Sciatic nerve (tissue), 2 donors: ENCODE data around the gene CFAP300. TPM values are rescaled to one million over a fixed set of nuclear protein-coding genes. Genes with fewer than 3 reads are reported as not detected.

Experiments used
- ATAC-seq: fragments of 200-7000 bp; cut with Tn5 transposase; one replicate; pipeline ENCODE4 v1.9.1; 2020; ENCODE audit warnings: mild to moderate bottlenecking, moderate library complexity
- DNase-seq: peaks from one replicate; pipeline ENCODE4 v3.0.0-alpha.2; 2020; ENCODE audit warnings: low spot score
- intact Hi-C: fragments of 100-400 bp; cut with DNase I; formaldehyde crosslinking; loops from one replicate; pipeline ENCODE4 v1.14.2; 2022
- total RNA-seq: library from RNA; stranded (reverse); fragmentation: NEBNext Ultra II Directional; extraction: Animal tissue kit (Norgen Biotek cat#: 25700); gene quantifications from one replicate; pipeline ENCODE4 v1.2.1, GENCODE V29; 2021
- donor health status: DM: no; HTN: no; CAD: no.
- donor health status: DM: no; HTN: no; CAD: no.

CFAP300 gene
- 4.8 TPM for total RNA-seq

DNA sequence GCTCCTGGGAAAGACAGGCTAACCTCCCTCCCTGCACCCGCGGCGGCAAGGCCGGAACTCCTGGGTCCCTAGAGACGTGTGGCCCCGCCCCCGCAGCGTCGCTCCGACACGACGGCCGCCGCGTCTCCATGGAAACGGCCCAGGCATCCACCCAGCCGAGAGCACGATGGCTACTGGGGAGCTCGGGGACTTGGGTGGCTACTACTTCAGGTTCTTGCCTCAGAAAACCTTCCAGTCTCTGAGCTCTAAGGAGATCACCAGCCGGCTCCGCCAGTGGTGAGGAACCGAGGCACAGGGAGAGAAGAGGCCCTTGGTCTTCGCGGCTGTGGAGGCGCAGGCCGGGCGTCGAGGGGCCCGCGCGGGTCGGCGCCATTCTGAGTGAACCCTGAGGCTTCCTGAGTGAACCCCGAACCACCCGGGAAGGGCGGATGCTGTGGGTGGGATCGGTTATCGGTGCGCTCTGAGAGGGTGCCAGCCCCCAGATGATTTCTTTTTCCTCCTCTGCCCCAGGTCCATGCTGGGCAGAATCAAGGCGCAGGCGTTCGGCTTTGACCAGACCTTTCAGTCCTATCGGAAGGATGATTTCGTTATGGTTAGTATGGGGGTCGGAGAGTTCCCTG, at the start of gene CFAP300:
CFAP300 (plus strand) TSS at position 133 of the 620 bp plus-strand sequence; CDS start at position 167, 34 bp downstream.
- ATAC-seq (peak; percentile 99), DNase-seq (peak; percentile 96)
- intact Hi-C loops = no loop called here

DNA sequence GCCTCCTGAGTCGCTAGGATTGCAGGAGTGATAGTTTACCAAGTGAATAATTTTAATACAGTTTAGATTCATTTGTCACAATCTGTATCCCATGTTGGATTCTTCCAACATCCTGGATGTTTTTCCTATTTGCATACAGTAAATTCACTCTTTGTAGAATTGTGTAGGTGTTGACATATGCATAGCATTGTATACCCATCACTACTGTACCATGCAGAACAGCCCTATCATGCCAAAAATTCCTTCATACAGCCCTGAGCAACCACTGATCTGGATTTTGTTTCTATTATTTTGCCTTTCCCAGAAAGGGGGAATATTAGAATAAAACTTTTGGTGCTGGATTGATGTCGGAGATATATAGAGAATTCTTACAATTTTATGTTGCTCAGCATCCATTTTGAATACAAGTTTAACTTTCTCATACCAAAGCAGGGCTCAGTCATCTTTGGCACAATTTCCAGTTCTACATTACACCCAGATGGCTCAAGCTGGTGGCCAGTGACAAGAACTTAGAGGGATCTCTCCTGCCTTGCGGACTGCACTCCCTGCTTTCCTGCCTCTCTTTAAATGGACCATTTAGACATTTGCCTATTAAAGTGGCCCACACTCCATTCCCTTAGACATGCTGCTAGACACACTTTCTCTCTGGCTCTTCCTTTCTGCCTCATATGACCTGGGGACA, 45.4 kb upstream of the CFAP300 start:
- ATAC-seq (no peak), DNase-seq (no peak)
- intact Hi-C loops = loop anchor here (10.0 kb wide), 1 partner anchor 137 kb away; no protein-coding TSS in a partner anchor

DNA sequence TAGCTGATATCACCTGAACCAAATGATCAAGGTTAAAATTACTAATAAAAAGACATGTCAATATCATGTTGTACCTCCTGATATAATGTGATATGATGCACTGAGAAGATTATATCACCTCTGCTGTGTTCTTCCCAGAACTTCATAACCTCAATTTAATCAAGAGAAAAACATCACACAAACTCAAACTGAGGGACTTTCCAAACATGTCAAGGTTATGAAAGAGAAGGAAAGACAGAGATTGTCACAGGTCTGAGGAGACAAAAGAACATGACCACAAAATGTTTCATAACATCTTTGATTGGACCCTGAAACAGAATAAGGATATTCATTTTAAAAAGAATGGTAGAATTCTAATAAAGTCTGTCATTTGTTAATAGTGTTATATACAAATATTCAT, 43.0 kb upstream of the CFAP300 start:
- DNase-seq = no peak
- ATAC-seq = no peak
- intact Hi-C loops = loop anchor here (10.0 kb wide), 1 partner anchor 139 kb away; no protein-coding TSS in a partner anchor

DNA sequence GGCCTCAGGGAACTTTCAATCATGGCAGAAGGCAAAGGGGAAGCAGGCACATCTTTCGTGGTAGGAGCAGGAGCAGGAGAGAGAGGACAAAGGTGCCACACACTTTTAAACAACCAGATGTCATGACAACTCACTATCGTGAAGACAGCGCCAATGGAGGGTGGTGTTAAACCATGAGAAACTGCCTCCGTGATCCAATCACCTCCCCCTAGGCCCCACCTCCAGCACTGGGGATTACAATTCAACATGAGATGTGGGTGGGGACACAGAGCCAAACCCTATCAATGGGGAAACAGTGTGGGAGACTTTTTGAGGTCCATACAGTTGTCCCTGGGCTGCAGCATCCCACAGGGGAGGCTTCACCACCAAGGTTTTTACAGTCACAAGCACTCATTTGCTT, 41.9 kb upstream of the CFAP300 start:
- no peak for ATAC-seq
- DNase-seq = no peak
- intact Hi-C loops = loop anchor here (10.0 kb wide), 1 partner anchor 141 kb away; no protein-coding TSS in a partner anchor

DNA sequence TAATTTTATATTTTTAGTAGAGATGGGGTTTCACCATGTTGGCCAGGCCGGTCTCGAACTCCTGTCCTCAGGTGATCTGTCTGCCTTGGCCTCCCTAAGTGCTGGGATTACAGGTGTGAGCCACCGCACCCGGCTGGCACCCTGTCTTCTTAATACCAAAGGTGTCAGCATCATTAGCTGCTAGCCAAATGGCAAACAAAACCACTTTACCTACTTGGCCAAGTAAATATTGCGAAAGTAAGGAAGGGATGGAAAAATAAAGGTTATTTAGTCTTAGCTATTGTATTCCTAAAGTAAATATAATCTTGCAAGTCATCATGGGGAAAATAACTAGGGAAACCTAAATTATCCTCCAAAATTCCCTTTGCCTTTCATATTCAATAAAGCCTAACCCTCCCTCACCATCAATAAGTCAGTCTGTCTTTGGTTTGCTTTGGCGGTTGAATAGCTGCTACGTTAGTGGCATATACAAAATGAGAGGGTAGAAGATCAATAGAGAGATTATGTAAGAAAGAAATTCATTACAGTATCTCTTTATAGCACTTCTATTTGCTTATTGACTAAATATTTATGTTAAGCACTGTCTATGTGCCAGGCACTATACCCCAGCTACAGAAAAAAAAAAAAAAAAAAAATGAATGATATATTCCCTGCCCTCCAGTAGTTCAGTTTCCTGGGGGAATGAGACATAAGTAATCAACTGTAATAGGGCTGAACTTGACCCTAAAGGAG, 40.2 kb upstream of the CFAP300 start:
- intact Hi-C loops = loop anchor here (10.0 kb wide), 1 partner anchor 142 kb away; no protein-coding TSS in a partner anchor
- no peak for DNase-seq
- ATAC-seq = no peak

DNA sequence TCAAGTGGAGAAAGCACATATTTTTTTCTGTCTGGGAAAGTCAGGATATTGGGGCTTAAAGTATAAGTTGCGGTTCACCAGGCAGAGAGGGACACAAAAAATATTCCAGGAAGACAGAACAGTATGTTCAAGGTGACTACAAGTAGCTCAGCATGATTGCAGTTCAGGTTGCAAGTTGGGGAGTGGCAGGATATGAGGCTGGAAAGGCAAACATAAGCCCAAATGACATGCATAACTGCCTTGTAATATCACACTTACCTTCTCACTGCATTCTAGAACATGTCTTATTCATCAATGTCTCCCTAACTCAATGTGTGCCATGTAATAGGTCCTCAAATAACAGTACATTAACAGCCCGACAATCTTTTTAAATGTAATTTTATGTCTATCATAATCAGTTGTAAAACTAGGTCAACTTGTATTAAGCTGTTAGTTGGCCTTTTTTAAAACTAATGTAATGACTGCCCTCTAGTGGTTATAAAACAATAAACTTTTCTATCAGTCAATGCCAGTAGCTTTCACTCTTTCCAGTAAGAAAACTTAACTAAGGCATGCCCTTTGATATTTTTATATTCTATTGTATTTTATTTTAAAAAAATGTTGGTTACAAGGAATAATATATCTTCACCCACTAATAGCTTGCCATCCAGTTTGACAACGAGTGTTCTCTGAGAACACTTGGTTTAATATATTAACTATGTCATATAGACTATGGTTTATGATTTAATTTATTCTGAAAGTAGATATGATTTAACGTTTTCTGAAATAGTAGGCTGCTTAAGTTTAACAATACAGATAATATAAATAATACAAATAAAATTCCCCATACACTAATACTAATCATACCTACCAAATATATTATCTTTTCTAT, 39.4 kb upstream of the CFAP300 start:
- DNase-seq = no peak
- peak; percentile 70 for ATAC-seq
- intact Hi-C loops = loop anchor here (10.0 kb wide), 1 partner anchor 143 kb away; no protein-coding TSS in a partner anchor

DNA sequence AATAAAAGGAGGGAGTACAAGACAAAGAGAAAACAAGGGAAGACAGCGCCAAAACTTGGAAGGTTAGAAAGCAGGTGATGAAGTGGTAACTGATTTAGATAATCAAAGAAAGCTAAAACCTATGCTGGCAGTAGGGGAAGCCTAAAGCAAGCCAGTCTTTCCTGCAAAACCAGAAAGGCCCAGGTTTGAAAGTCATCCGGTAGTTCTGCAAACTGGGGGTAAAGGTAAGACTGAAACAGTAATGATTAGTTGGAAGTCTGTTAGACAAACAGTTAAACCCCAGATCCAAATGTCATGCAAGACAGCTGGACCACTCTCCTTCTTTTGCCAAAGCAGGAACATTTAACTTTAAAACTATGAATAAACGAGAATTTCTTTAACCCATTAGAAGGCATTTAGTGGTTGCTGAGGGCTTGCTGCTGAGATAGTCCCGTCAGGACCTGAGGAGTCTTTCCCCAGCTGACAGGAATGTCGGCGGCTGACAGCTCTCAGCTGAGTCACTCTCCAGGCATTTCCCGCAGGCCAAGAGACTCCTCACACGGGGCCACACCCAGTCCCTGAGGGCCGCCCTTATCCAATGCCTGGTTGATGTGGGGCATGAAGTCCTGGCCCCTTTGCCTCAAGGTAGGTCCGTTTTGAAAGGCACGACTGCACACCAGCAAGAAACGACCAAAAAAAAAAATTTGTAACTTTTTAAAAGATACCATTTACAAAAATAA, 36.3 kb upstream of the CFAP300 start:
- intact Hi-C loops = no loop called here
- DNase-seq (peak; percentile 67), ATAC-seq (peak; percentile 79)

DNA sequence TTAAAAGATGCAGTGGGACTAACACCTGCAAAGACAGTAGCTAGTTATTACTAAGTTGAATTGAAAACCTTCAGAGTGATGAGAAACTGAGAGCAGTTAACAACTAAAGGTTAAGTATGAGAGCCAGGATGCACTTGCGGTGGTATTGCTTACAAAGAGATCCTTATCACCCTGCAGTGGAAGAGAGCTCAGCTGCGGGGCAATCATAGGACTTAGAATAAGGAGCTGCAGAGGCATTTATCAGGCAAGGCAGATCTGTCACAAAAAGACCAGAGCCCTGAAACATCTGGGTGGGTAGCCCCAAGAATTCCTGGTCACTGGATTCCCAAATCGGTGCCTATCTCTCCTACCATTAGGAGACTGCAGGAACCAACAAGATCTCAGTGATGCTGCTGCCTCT, 34.3 kb upstream of the CFAP300 start:
- intact Hi-C loops = no loop called here
- ATAC-seq = no peak
- DNase-seq = no peak

DNA sequence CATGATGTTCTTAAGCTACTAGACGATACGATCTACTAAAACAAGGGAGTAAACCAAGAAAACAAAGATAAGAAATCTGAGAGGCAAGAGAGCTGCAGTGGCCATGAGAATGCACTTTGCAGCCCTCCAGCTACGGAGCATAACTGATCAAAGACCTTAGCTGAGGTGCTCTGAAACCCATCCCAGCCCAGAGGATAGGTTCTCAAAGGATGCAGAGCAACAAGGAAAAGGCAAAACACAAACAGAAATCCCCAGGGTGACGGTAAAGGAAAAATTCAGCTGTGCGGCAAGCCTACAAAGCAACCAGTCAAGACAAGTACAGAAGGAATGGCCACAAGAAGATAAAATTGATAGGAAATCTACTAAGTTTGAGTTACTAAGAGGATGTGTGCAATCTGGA, 32.5 kb upstream of the CFAP300 start:
- DNase-seq = no peak
- no peak for ATAC-seq
- intact Hi-C loops = no loop called here

DNA sequence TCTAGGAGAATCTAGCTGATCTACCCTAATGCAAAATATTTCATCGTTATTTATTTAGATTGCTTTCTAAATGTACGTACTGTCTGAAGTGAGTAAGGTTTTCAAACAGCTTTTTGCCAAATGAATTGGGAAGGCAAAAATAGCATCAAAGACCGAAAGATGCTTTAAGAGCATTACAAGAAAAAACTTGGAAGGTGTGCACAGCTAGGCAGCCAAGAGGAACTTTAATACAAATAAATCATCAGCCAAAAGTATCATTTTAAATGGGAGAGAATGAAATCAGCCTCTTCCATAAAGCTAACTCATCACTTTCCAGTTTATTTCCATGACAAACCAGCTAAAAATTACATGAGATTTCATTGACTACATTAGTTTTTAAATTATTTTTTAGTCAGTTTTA, 30.2 kb upstream of the CFAP300 start:
- DNase-seq (no peak), ATAC-seq (no peak)
- intact Hi-C loops = no loop called here

DNA sequence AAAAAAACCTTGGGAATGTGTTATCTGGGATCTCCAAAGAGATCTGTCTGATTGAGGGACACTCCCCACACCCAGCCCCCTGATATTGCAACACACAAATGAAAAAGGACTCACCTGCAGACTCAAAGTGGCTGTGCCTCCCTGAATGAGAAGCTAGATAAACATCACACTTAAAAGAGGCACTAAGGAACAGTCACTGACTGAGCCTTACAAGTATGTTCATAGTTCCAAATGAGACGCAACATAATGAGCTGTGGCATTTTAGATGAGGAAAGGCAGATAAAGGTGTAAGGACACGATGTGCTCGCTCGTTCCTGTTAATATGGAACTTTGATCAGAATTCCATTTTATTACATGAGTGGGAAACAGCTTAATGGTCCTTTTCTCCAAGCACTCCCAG, 21.0 kb upstream of the CFAP300 start:
- DNase-seq = no peak
- intact Hi-C loops = no loop called here

DNA sequence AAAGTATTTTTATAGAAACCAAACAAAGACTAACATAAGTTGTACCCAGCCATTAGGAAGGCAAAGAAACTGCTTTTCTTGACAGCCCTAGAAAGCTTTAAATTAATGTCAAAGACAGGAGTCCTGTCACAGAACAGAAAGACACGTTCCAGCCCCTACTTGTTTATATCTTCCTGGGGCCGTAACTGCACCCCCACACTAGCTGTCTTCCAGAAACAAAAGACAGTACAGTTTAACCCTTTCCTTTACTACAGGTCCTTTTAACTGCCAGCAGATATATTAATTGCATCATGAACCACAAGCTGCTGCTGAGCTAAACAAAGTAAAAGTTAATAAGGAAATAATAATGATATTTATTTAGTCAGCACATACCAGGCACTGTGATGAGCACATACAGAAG, 20.3 kb upstream of the CFAP300 start:
- ATAC-seq = no peak
- intact Hi-C loops = no loop called here
- DNase-seq = no peak

More for the DNA sequence above, 21.0 kb upstream of the CFAP300 start:
- no peak for ATAC-seq

DNA sequence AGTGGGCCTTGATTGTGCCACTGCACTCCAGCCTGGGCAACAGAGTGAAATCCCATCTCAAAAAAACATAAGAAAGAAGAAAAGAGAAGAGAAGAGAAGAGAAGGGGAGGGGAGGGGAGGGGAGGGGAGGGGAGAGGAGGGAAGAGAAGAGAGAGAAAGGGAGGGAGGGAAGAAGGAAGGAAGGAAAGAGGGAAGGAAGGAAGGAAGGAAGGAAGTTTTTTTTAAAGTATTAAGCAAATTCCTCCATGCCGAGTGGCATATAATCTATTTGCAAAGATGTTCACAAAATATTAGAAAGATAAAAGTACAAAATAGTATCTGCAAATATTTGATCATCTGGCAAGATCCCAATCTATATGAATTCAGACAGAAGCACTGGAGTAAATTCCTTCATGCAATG, 10.5 kb upstream of the CFAP300 start:
- no peak for ATAC-seq
- DNase-seq = no peak
- intact Hi-C loops = no loop called here

DNA sequence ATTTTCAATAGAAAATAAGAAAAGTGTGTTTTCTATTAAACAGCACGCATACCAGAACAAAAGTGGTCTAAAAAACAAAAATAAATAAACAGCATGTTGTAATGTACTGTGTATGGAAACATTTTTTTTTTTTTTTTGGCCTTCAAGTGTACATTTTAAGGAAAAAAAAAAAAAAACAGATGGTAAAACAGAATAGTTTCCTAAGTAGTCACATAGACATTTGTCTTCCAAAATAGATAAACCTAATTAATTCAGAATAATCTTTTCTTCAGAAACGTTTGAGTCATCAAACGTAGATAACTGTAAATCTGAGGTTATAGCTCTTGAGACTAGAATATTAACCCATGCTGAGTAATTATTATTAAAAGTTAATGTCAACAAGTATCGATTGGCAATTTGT, 396 bp upstream of the CFAP300 start:
- intact Hi-C loops = no loop called here
- DNase-seq (no peak), ATAC-seq (no peak)

DNA sequence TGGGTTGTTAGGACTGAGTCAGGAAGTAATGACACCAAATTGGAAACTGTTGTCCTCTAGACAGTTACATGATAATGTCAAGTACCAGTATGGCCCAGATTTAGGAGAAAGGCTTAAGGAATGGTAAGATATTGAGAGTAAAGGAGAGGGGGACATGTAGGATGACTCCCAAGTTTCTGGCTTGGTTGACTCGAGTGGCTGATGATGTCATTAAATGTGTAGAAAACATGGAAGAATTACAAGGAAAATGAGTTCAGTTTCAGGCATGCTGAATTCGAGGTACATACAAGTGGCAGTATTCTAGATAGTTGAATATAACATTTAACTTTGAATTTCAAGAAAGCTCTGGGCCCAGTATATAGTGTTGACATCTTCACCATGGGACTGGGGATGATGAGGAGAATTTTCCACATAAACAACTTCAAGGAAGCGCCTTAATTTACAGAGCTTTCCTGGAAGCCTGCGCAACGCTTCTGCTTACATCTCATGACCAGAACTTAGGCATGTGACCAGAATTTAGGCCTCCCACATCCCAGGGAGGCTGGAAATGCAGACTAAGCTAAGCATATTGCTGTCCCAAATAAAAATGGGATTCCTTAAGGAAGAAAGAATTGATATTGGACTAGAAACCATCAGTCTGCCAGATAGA, 3.8 kb downstream of the CFAP300 start:
- ATAC-seq = no peak
- intact Hi-C loops = no loop called here
- DNase-seq = no peak

DNA sequence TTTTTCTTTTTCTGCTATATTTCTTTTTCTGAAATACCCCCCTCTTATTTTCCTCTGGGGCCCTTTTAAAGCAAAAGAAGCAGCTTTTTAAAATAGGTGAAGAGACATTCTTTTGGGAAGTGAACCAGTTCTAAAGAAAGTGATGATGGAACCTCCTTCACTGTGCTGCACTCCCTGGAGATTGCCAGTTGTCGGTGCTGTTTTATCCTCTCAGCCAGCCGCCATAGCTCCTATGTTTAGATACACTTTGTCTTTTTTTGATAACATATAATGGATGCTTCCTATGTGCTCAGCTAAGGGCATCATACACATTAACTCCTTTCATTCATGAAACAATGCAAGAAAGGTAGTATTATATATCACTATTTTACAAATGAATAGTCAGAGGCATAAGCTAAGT, 14.0 kb downstream of the CFAP300 start:
- DNase-seq (no peak), ATAC-seq (no peak)
- intact Hi-C loops = no loop called here

DNA sequence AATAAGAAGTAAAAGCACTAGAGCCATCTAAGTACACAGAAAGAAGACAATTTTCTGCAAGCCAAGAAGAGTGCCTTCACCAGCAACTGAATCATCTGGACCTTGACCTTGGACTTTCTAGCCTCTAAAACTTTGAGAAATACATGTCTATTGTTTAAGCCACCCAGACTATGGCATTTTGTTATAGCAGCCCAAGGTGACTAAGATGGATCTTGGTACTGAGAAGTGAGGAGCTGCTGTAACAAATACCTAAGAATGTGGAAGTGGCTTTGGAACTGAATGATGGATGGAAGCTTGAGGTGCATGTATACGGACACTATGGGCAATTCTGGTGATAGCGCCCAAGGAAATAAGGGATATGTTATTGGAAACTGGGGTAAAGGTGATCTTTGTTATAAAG, 14.9 kb downstream of the CFAP300 start:
- intact Hi-C loops = no loop called here

DNA sequence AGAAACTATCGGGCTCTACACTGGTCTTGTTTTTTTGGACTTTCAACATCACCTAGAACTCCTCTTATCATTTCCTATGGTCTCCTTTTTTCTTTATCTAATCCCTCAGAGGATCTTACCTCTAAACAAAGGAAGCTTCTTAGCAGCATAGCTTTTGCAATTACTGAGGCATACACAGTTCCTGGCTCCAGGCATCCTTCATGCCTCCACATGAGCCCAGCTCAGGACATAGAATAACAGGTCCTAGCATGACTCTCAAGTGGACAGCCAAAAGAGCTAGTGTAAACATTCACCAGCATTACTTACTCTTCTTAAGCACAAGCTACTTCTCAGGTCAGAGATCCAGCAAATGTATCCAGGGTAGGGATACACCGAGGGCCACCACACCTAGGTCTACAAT, 17.1 kb downstream of the CFAP300 start:
- intact Hi-C loops = no loop called here
- DNase-seq (no peak), ATAC-seq (no peak)

More for the DNA sequence above, 14.9 kb downstream of the CFAP300 start:
- DNase-seq = no peak
- no peak for ATAC-seq
